Right lobe of liver (tissue), 4 donors: Measurements from ENCODE around the gene SMAD4.

Experiments used
- POLR2A ChIP-seq: fragments of 450-650 bp; IDR thresholded peaks from one replicate; pipeline ENCODE4 v1.6.1; 2017; ENCODE audit warnings: antibody characterized with exemption, mild to moderate bottlenecking
- TF ChIP-seq, protein P1 (sequence below), 4 donors: fragments of 200-600 bp in 3 of 4; fragments of 450-650 bp in 1 of 4; IDR thresholded peaks; one replicate each; pipeline versions ENCODE4 v1.5.1 to v1.8.0; 2016 to 2022; ENCODE audit warnings: antibody characterized with exemption in 4 of 4, mild to moderate bottlenecking in 2 of 4
- donor health status: DM: no; HTN: no; CAD: no.
- donor health status: DM: no; HTN: no; CAD: no.
- donor health status: DM: no; HTN: yes; CAD: no.

GRCh38 chr18:51025512-51025911 lies 4.5 kb upstream of the SMAD4 start:
- TF ChIP-seq, protein P1, sequence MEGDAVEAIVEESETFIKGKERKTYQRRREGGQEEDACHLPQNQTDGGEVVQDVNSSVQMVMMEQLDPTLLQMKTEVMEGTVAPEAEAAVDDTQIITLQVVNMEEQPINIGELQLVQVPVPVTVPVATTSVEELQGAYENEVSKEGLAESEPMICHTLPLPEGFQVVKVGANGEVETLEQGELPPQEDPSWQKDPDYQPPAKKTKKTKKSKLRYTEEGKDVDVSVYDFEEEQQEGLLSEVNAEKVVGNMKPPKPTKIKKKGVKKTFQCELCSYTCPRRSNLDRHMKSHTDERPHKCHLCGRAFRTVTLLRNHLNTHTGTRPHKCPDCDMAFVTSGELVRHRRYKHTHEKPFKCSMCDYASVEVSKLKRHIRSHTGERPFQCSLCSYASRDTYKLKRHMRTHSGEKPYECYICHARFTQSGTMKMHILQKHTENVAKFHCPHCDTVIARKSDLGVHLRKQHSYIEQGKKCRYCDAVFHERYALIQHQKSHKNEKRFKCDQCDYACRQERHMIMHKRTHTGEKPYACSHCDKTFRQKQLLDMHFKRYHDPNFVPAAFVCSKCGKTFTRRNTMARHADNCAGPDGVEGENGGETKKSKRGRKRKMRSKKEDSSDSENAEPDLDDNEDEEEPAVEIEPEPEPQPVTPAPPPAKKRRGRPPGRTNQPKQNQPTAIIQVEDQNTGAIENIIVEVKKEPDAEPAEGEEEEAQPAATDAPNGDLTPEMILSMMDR (IDR thresholded peaks at IDR 0.05) = no peak
- TF ChIP-seq POLR2A = no peak
